PC-3 (cell line): ENCODE data around the gene SYK. TPM values are rescaled to one million over a fixed set of nuclear protein-coding genes. Genes with fewer than 3 reads are reported as not detected.
A peak's percentile ranks its signal among the peaks of the same experiment; 100 is the strongest.

ENCODE experiments used
- ATAC-seq: fragments of 200-7000 bp; cut with Tn5 transposase; 2 replicates; pipeline ENCODE4 v1.9.1; 2020; ENCODE audit warnings: mild to moderate bottlenecking, moderate library complexity
- BruUV-seq: library from RNA; stranded (reverse); fragments of 400-500 nt; replicated peaks from 2 replicates; lab custom pipeline; 2021; lab: Mats Ljungman, UMichigan
- CTCF ChIA-PET: fragments of 300-600 bp; sonication (Branson Sonifier 250); formaldehyde crosslinking; loops from one replicate; lab custom pipeline; 2022; ENCODE audit warnings: antibody characterized with exemption; lab: Charles Lee
- POLR2A ChIA-PET: fragments of 300-600 bp; sonication (Branson Sonifier 250); formaldehyde crosslinking; loops from one replicate; lab custom pipeline; 2022; ENCODE audit warnings: antibody characterized with exemption; ENCODE audit not compliant: unreplicated experiment; lab: Charles Lee
- DNase-seq: peaks from one replicate; pipeline ENCODE4 v3.0.0-alpha.2; 2015
- H2AFZ ChIP-seq: fragments of 300-600 bp; sonication (generic); 2 replicates; pipeline ENCODE4 v1.6.0; 2016; ENCODE audit warnings: antibody characterized with exemption, low read length
- H3F3A ChIP-seq: fragments of 300-600 bp; sonication (generic); one replicate; pipeline ENCODE4 v1.6.0; 2017; ENCODE audit warnings: antibody characterized with exemption, low read length, control low read depth, mild to moderate bottlenecking; ENCODE audit not compliant: unreplicated experiment
- H3K27ac ChIP-seq: fragments of 300-600 bp; sonication (generic); 2 replicates; pipeline ENCODE4 v1.5.1; 2016; ENCODE audit warnings: mild to moderate bottlenecking, low read length
- H3K27me3 ChIP-seq: fragments of 300-600 bp; sonication (generic); 2 replicates; pipeline ENCODE4 v1.6.1; 2016; ENCODE audit warnings: low read length, mixed read lengths
- H3K36me3 ChIP-seq: fragments of 300-600 bp; sonication (generic); 2 replicates; pipeline ENCODE4 v1.6.1; 2016; ENCODE audit warnings: low read depth, mixed run types, low read length, mixed read lengths
- H3K4me1 ChIP-seq: fragments of 300-600 bp; sonication (generic); 2 replicates; pipeline ENCODE4 v1.5.1; 2016; ENCODE audit warnings: low read length; ENCODE audit not compliant: insufficient read depth
- H3K4me2 ChIP-seq: fragments of 300-600 bp; sonication (generic); 2 replicates; pipeline ENCODE4 v1.6.0; 2016; ENCODE audit warnings: low read length
- H3K4me3 ChIP-seq: fragments of 300-600 bp; sonication (generic); 2 replicates; pipeline ENCODE4 v1.5.1; 2016; ENCODE audit warnings: mild to moderate bottlenecking, low read length, mixed read lengths
- H3K79me2 ChIP-seq: fragments of 300-600 bp; sonication (generic); 2 replicates; pipeline ENCODE4 v1.6.1; 2017; ENCODE audit warnings: low read length, mixed read lengths
- H3K9ac ChIP-seq: fragments of 300-600 bp; sonication (generic); 2 replicates; pipeline ENCODE4 v1.6.0; 2016; ENCODE audit warnings: mild to moderate bottlenecking, low read length
- H3K9me2 ChIP-seq: fragments of 300-600 bp; sonication (generic); replicated peaks from 2 replicates; pipeline ENCODE4 v1.6.1; 2016; ENCODE audit warnings: mixed run types, low read length, mixed read lengths
- H3K9me3 ChIP-seq: fragments of 300-600 bp; sonication (generic); 2 replicates; pipeline ENCODE4 v1.6.1; 2016; ENCODE audit warnings: low read length, mixed read lengths
- H4K20me1 ChIP-seq: fragments of 300-600 bp; sonication (generic); 2 replicates; pipeline ENCODE4 v1.6.1; 2016; ENCODE audit warnings: low read length, mixed read lengths
- CTCF ChIP-seq: fragments of 300-600 bp; sonication (generic); conservative IDR thresholded peaks from 2 replicates; pipeline ENCODE4 v1.5.1; 2017; ENCODE audit warnings: antibody characterized with exemption, low read depth, mild to moderate bottlenecking, low read length
- EZH2 ChIP-seq: fragments of 300-600 bp; sonication (generic); IDR thresholded peaks from one replicate; pipeline ENCODE4 v1.6.1; 2017; ENCODE audit warnings: antibody characterized with exemption, mild to moderate bottlenecking, low read length; ENCODE audit not compliant: unreplicated experiment
- EZH2phosphoT487 ChIP-seq: fragments of 300-600 bp; sonication (generic); IDR thresholded peaks from 2 replicates; pipeline ENCODE4 v1.6.1; 2018; ENCODE audit warnings: mild to moderate bottlenecking, antibody characterized with exemption, low read length, borderline replicate concordance
- intact Hi-C: fragments of 100-400 bp; cut with micrococcal nuclease; formaldehyde crosslinking; loops from 2 replicates; pipeline ENCODE4 v1.9.0; 2023
- total RNA-seq: library from RNA; depleted of rRNA; stranded (reverse); fragments of >200 nt; gene quantifications from 2 replicates; pipeline ENCODE4 v1.2.3, GENCODE V29; 2014

Gene SYK
- total RNA-seq, 1 experiment from 2014 or later, result 12.9 TPM

- no peaks in the 10 kb centered on the region for H3K27me3 ChIP-seq
- no peaks in the 10 kb centered on the region for H3K9me2 ChIP-seq
- no peaks in the 10 kb centered on the region for H3K9me3 ChIP-seq
- no peak for TF ChIP-seq EZH2phosphoT487
- no peaks in the 10 kb centered on the region for H4K20me1 ChIP-seq
- H3K27ac ChIP-seq, result no peak overlapping the region
- no peaks in the 10 kb centered on the region for H3K36me3 ChIP-seq
- H3K4me3 ChIP-seq, result no peak overlapping the region
- BruUV-seq, result no TSS peak
- no peak overlapping the region for H2AFZ ChIP-seq
- ATAC-seq (no peak), DNase-seq (no peak)
- no peaks in the 10 kb centered on the region; the same call in 1 of the 2 replicates for H3K4me1 ChIP-seq
- intact Hi-C loops, result no loop called here
- ChIA-PET POLR2A (no interaction called here), CTCF (interaction anchor here (1.0 kb wide), 1 partner anchor 32 kb away, joined by 3 read pairs; no protein-coding TSS in a partner anchor)
- H3K9ac ChIP-seq, result no peak overlapping the region
- no peaks in the 10 kb centered on the region for H3K79me2 ChIP-seq
- no peak overlapping the region for H3K4me2 ChIP-seq
- H3F3A ChIP-seq, result no peaks in the 10 kb centered on the region
These were observed 37.0 kb downstream of the SYK start for GRCh38 chr9:90838581-90839154.

- ATAC-seq (no peak), DNase-seq (no peak)
- no peak for TF ChIP-seq CTCF
- TF ChIP-seq EZH2, result no peak
- no peak for TF ChIP-seq EZH2phosphoT487
- ChIA-PET CTCF (no interaction called here), POLR2A (no interaction called here)
- no peak overlapping the region for H2AFZ ChIP-seq
- H3K36me3 ChIP-seq, result no peaks in the 10 kb centered on the region
- no peaks in the 10 kb centered on the region for H4K20me1 ChIP-seq
- no TSS peak for BruUV-seq
- no peaks in the 10 kb centered on the region for H3F3A ChIP-seq
- H3K9me2 ChIP-seq, result no peaks in the 10 kb centered on the region
- no peaks in the 10 kb centered on the region for H3K9me3 ChIP-seq
- H3K27ac ChIP-seq, result no peak overlapping the region
- H3K9ac ChIP-seq, result no peak overlapping the region
- no peak overlapping the region for H3K4me2 ChIP-seq
- no peaks in the 10 kb centered on the region; the same call in 1 of the 2 replicates for H3K4me1 ChIP-seq
- H3K4me3 ChIP-seq, result no peak overlapping the region
- intact Hi-C loops, result no loop called here
- H3K27me3 ChIP-seq, result no peaks in the 10 kb centered on the region
- H3K79me2 ChIP-seq, result no peaks in the 10 kb centered on the region
These were observed 37.6 kb downstream of the SYK start for GRCh38 chr9:90839183-90839728.

- no peaks in the 10 kb centered on the region for H3K9me3 ChIP-seq
- H3K36me3 ChIP-seq, result no peaks in the 10 kb centered on the region
- TF ChIP-seq EZH2, result no peak
- no peak for TF ChIP-seq EZH2phosphoT487
- no peak for TF ChIP-seq CTCF
- no peak overlapping the region for H2AFZ ChIP-seq
- ATAC-seq (no peak; the same call in 1 of the 2 replicates), DNase-seq (peak; percentile 8)
- intact Hi-C loops, result no loop called here
- no peaks in the 10 kb centered on the region for H3F3A ChIP-seq
- H3K9ac ChIP-seq, result no peak overlapping the region
- CTCF ChIA-PET, result no interaction called here
- no peak overlapping the region for H3K4me2 ChIP-seq
- no TSS peak for BruUV-seq
- H3K27ac ChIP-seq, result no peak overlapping the region
- H3K9me2 ChIP-seq, result no peaks in the 10 kb centered on the region
- no peak overlapping the region for H3K4me3 ChIP-seq
- H3K79me2 ChIP-seq, result no peaks in the 10 kb centered on the region
- POLR2A ChIA-PET, result no interaction called here
- no peaks in the 10 kb centered on the region for H3K27me3 ChIP-seq
- no peaks in the 10 kb centered on the region for H4K20me1 ChIP-seq
- H3K4me1 ChIP-seq, result no peaks in the 10 kb centered on the region; the same call in 1 of the 2 replicates
These were observed 39.1 kb downstream of the SYK start for GRCh38 chr9:90840696-90841095.
